PFSK-1 (cell line): ENCODE results near the gene STX11.

Experiments
- FOXP2 ChIP-seq: optimal IDR thresholded peaks from 2 replicates; pipeline ENCODE3; 2011; ENCODE audit warnings: borderline replicate concordance, control low read depth, inconsistent platforms; ENCODE audit not compliant: insufficient read depth; ENCODE audit errors: extremely low read length, extremely low read depth
- POLR2AphosphoS5 ChIP-seq: IDR thresholded peaks from 2 replicates; pipeline ENCODE4 v1.6.1; 2012; ENCODE audit warnings: low read depth, mild to moderate bottlenecking, control low read depth, low read length, moderate library complexity
- REST ChIP-seq, 2 experiments: IDR thresholded peaks; 2 replicates each; pipeline versions ENCODE4 v1.6.1 to v1.8.0; 2011 to 2012; ENCODE audit warnings: low read depth in 2 of 2, low read length in 2 of 2, control low read depth in 1 of 2, inconsistent platforms in 1 of 2, mild to moderate bottlenecking in 1 of 2, moderate library complexity in 1 of 2; ENCODE audit not compliant: insufficient read depth in 1 of 2
- SIN3A ChIP-seq: IDR thresholded peaks from 2 replicates; pipeline ENCODE4 v1.6.1; 2012; ENCODE audit warnings: mild to moderate bottlenecking, low read length, moderate library complexity, borderline replicate concordance; ENCODE audit not compliant: insufficient read depth
- TAF1 ChIP-seq: IDR thresholded peaks from 2 replicates; pipeline ENCODE4 v1.6.1; 2012; ENCODE audit warnings: low read length, control low read depth, borderline replicate concordance; ENCODE audit not compliant: insufficient read depth

The STX11 gene

GRCh38 chr6:144181639-144182038 lies 31.3 kb downstream of the STX11 start:
- TF ChIP-seq REST (IDR thresholded peaks at IDR 0.05; ENCODE audit: insufficient read depth in 1 of 2, low read depth in 2 of 2, low read length in 2 of 2): no peak
- TF ChIP-seq FOXP2: no peak
- no peak for TF ChIP-seq TAF1

GRCh38 chr6:144185133-144185836 lies 35.0 kb downstream of the STX11 start:
- TF ChIP-seq TAF1 (no peak), POLR2AphosphoS5 (no peak), SIN3A (no peak), FOXP2 (no peak), REST (IDR thresholded peaks at IDR 0.05; ENCODE audit: insufficient read depth in 1 of 2, low read depth in 2 of 2, low read length in 2 of 2) (no peak)

GRCh38 chr6:144186817-144187625 lies 36.7 kb downstream of the STX11 start:
- TF ChIP-seq POLR2AphosphoS5 (no peak), FOXP2 (no peak), TAF1 (no peak), REST (IDR thresholded peaks at IDR 0.05; ENCODE audit: insufficient read depth in 1 of 2, low read depth in 2 of 2, low read length in 2 of 2) (no peak), SIN3A (no peak)

- TF ChIP-seq TAF1 (no peak), POLR2AphosphoS5 (no peak), FOXP2 (no peak), SIN3A (no peak), REST (IDR thresholded peaks at IDR 0.05; ENCODE audit: insufficient read depth in 1 of 2, low read depth in 2 of 2, low read length in 2 of 2) (no peak)
Measured at GRCh38 chr6:144189351-144189750, 39.0 kb downstream of the STX11 start.
